IMR-90 (cell line): ENCODE measurements around the gene SMARCC2.

Experiments
- RAD21 ChIP-seq: IDR thresholded peaks from 2 replicates; pipeline ENCODE4 v1.6.1; 2012; ENCODE audit warnings: low read length, improper control_type of control experiment
- USF2 ChIP-seq: fragments of 150-350 bp; IDR thresholded peaks from 2 replicates; pipeline ENCODE4 v1.6.1; 2017; ENCODE audit warnings: mild to moderate bottlenecking, antibody characterized with exemption, low read length, low read depth
- TF ChIP-seq, protein P1 (sequence below): conservative IDR thresholded peaks from 2 replicates; pipeline ENCODE4 v1.5.1; 2012; ENCODE audit warnings: mild to moderate bottlenecking, low read depth, low read length, improper control_type of control experiment

DNA sequence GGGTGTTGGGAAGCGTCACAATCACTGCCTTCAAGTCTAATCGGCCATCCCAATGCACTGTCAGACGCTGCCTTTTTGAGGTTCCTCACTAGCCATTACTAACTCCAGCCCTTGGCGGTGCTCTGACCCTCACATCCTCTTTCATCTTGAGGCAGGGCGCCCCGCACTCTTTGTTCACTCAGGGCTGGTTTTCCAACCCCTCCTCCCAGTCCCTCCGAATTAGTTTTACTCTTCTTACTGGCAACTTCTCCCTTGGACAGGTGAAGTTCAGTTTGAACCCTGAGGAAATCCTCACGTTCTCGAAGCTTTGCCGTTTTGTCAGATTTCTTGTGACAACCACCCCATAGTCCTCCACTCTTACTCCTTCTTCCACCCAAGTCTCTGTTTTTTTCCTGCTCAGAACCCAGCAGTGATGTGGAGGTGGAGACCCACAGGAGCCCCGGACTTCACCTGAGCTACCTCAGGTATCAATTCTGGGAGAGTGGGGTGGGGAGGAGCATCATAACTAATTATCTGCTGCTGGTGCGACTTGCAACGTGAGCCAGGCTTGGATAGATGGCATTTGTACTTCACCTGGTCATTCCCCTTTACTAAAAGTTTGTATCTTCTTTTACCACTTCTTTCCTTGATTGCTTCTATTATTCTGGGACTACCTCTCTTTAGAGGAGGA, 70.5 kb downstream of the SMARCC2 start:
- TF ChIP-seq, protein P1, sequence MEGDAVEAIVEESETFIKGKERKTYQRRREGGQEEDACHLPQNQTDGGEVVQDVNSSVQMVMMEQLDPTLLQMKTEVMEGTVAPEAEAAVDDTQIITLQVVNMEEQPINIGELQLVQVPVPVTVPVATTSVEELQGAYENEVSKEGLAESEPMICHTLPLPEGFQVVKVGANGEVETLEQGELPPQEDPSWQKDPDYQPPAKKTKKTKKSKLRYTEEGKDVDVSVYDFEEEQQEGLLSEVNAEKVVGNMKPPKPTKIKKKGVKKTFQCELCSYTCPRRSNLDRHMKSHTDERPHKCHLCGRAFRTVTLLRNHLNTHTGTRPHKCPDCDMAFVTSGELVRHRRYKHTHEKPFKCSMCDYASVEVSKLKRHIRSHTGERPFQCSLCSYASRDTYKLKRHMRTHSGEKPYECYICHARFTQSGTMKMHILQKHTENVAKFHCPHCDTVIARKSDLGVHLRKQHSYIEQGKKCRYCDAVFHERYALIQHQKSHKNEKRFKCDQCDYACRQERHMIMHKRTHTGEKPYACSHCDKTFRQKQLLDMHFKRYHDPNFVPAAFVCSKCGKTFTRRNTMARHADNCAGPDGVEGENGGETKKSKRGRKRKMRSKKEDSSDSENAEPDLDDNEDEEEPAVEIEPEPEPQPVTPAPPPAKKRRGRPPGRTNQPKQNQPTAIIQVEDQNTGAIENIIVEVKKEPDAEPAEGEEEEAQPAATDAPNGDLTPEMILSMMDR, result no peak
- TF ChIP-seq USF2 (no peak), RAD21 (no peak)
